ENCODE data around the gene ERH.

DNA sequence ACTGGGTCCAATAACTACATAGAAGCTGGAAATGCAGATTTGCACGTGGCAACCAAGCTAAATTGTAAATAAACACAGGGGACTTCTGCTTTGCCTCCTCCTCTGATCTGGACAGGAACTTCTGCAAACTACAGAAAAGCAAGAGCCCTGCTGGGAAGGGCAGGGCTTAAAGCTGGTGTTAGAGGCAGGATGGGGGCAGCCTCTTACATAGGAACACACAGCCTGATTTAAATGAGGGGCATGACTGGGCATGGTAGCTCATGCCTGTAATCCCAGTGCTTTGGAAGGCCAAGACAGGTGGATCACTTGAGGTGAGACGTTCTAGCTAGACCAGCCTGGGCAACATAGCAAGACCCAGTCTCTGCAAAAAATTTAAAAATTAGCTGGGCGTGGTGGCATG, 46.7 kb downstream of the ERH start:
- TF ChIP-seq, protein P1, sequence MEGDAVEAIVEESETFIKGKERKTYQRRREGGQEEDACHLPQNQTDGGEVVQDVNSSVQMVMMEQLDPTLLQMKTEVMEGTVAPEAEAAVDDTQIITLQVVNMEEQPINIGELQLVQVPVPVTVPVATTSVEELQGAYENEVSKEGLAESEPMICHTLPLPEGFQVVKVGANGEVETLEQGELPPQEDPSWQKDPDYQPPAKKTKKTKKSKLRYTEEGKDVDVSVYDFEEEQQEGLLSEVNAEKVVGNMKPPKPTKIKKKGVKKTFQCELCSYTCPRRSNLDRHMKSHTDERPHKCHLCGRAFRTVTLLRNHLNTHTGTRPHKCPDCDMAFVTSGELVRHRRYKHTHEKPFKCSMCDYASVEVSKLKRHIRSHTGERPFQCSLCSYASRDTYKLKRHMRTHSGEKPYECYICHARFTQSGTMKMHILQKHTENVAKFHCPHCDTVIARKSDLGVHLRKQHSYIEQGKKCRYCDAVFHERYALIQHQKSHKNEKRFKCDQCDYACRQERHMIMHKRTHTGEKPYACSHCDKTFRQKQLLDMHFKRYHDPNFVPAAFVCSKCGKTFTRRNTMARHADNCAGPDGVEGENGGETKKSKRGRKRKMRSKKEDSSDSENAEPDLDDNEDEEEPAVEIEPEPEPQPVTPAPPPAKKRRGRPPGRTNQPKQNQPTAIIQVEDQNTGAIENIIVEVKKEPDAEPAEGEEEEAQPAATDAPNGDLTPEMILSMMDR (IDR thresholded peaks at IDR 0.05) = no peak
- no peak for TF ChIP-seq POLR2A (IDR thresholded peaks at IDR 0.05)
